MM.1S (cell line): ENCODE results near the gene PLA2R1.

Experiments
- DNase-seq: peaks from one replicate; pipeline ENCODE4 v3.0.0-alpha.2; 2015
- H2AFZ ChIP-seq: fragments of 300-600 bp; sonication (generic); 2 replicates; pipeline ENCODE4 v1.6.0; 2016; ENCODE audit warnings: antibody characterized with exemption, low read length
- H3F3A ChIP-seq: fragments of 300-600 bp; sonication (generic); 2 replicates; pipeline ENCODE4 v1.6.1; 2016; ENCODE audit warnings: mild to moderate bottlenecking, antibody characterized with exemption, low read length, moderate library complexity, mixed read lengths; ENCODE audit not compliant: insufficient read depth
- H3K27ac ChIP-seq: fragments of 300-600 bp; sonication (generic); 2 replicates; pipeline ENCODE4 v1.5.1; 2016; ENCODE audit warnings: mild to moderate bottlenecking, low read length
- H3K27me3 ChIP-seq: fragments of 300-600 bp; sonication (generic); replicated peaks from 2 replicates; pipeline ENCODE4 v1.6.0; 2016; ENCODE audit warnings: low read length; ENCODE audit not compliant: insufficient read depth
- H3K36me3 ChIP-seq: fragments of 300-600 bp; sonication (generic); replicated peaks from 2 replicates; pipeline ENCODE4 v1.6.1; 2016; ENCODE audit warnings: mild to moderate bottlenecking, low read length, mixed read lengths; ENCODE audit not compliant: insufficient read depth
- H3K4me1 ChIP-seq: fragments of 300-600 bp; sonication (generic); 2 replicates; pipeline ENCODE4 v1.6.1; 2016; ENCODE audit warnings: low read length, mixed read lengths
- H3K4me2 ChIP-seq: fragments of 300-600 bp; sonication (generic); 2 replicates; pipeline ENCODE4 v1.6.0; 2016; ENCODE audit warnings: low read depth, low read length
- H3K4me3 ChIP-seq: fragments of 300-600 bp; sonication (generic); 2 replicates; pipeline ENCODE4 v1.5.1; 2016; ENCODE audit warnings: low read length, mixed read lengths
- H3K79me2 ChIP-seq: fragments of 300-600 bp; sonication (generic); 2 replicates; pipeline ENCODE4 v1.6.1; 2016; ENCODE audit warnings: mixed run types, low read length, mixed read lengths
- H3K9ac ChIP-seq: fragments of 300-600 bp; sonication (generic); 2 replicates; pipeline ENCODE4 v1.6.1; 2016; ENCODE audit warnings: low read length, mixed read lengths
- H3K9me2 ChIP-seq: fragments of 300-600 bp; sonication (generic); replicated peaks from 2 replicates; pipeline ENCODE4 v1.6.1; 2016; ENCODE audit warnings: mild to moderate bottlenecking, low read length, mixed read lengths; ENCODE audit not compliant: insufficient read depth
- H3K9me3 ChIP-seq: fragments of 300-600 bp; sonication (generic); replicated peaks from 2 replicates; pipeline ENCODE4 v1.6.1; 2016; ENCODE audit warnings: mild to moderate bottlenecking, low read length, mixed read lengths; ENCODE audit not compliant: insufficient read depth
- H4K20me1 ChIP-seq: fragments of 300-600 bp; sonication (generic); 2 replicates; pipeline ENCODE4 v1.6.1; 2016; ENCODE audit warnings: mild to moderate bottlenecking, low read length, moderate library complexity, mixed read lengths; ENCODE audit not compliant: insufficient read depth
- CTCF ChIP-seq: fragments of 300-600 bp; sonication (generic); IDR thresholded peaks from 2 replicates; pipeline ENCODE4 v1.5.1; 2016; ENCODE audit warnings: antibody characterized with exemption, low read length, mixed read lengths
- EZH2 ChIP-seq: fragments of 300-600 bp; sonication (generic); optimal IDR thresholded peaks from 2 replicates; pipeline ENCODE3; 2017; ENCODE audit warnings: low read depth, mild to moderate bottlenecking, antibody characterized with exemption, low read length, mixed read lengths
- EZH2phosphoT487 ChIP-seq: fragments of 300-600 bp; sonication (generic); IDR thresholded peaks from 2 replicates; pipeline ENCODE4 v1.6.1; 2018; ENCODE audit warnings: antibody characterized with exemption, low read length

PLA2R1 gene

GRCh38 chr2:160035125-160035524 is 27.3 kb downstream of the PLA2R1 start:
- no peak overlapping the region for H3K4me3 ChIP-seq

GRCh38 chr2:160034396-160034795 is 28.0 kb downstream of the PLA2R1 start:
- H3K27ac ChIP-seq: no peak overlapping the region
- no peaks in the 10 kb centered on the region for H3K36me3 ChIP-seq
- H3F3A ChIP-seq: no peaks in the 10 kb centered on the region
- no peak overlapping the region for H3K4me3 ChIP-seq
- H2AFZ ChIP-seq: no peak overlapping the region
- no peak overlapping the region for H3K9ac ChIP-seq
- DNase-seq: no peak
- H3K4me2 ChIP-seq: no peak overlapping the region
- H3K27me3 ChIP-seq: no peaks in the 10 kb centered on the region
- no peaks in the 10 kb centered on the region for H3K9me3 ChIP-seq
- H3K9me2 ChIP-seq: no peaks in the 10 kb centered on the region
- no peak for TF ChIP-seq CTCF
- no peaks in the 10 kb centered on the region for H3K79me2 ChIP-seq
- no peaks in the 10 kb centered on the region for H4K20me1 ChIP-seq
- no peaks in the 10 kb centered on the region for H3K4me1 ChIP-seq

More at GRCh38 chr2:160035125-160035524, 27.3 kb downstream of the PLA2R1 start:
- no peaks in the 10 kb centered on the region for H4K20me1 ChIP-seq
- no peak overlapping the region for H2AFZ ChIP-seq
- no peak overlapping the region for H3K27ac ChIP-seq
- H3K9ac ChIP-seq: no peak overlapping the region
- no peak for DNase-seq
- no peaks in the 10 kb centered on the region for H3K79me2 ChIP-seq
- no peaks in the 10 kb centered on the region for H3K9me2 ChIP-seq
- no peaks in the 10 kb centered on the region for H3K36me3 ChIP-seq
- H3K4me2 ChIP-seq: no peak overlapping the region
- no peaks in the 10 kb centered on the region for H3K27me3 ChIP-seq
- no peaks in the 10 kb centered on the region for H3K4me1 ChIP-seq
- TF ChIP-seq EZH2phosphoT487 (no peak), EZH2 (no peak), CTCF (no peak)
- H3F3A ChIP-seq: no peaks in the 10 kb centered on the region
- H3K9me3 ChIP-seq: no peaks in the 10 kb centered on the region

- Histone ChIP-seq H3K9me3 (no peaks in the 10 kb centered on the region), H3K4me2 (no peak overlapping the region), H3K9me2 (no peaks in the 10 kb centered on the region), H3K27ac (no peak overlapping the region), H3F3A (no peaks in the 10 kb centered on the region), H3K36me3 (no peaks in the 10 kb centered on the region), H2AFZ (no peak overlapping the region), H3K4me3 (no peak overlapping the region), H3K9ac (no peak overlapping the region), H4K20me1 (no peaks in the 10 kb centered on the region), H3K4me1 (no peaks in the 10 kb centered on the region), H3K79me2 (no peaks in the 10 kb centered on the region), H3K27me3 (no peaks in the 10 kb centered on the region)
- DNase-seq: no peak
- TF ChIP-seq EZH2phosphoT487: no peak
- TF ChIP-seq EZH2: no peak
- no peak for TF ChIP-seq CTCF
These were observed 28.6 kb downstream of the PLA2R1 start for GRCh38 chr2:160033732-160034392.
